ENCODE results near the gene EYS.
"Not testable (repeated sequence)": the region's sequence is repeated elsewhere in the genome, so short reads cannot be mapped to it uniquely, and the experiment has no call there.

EYS gene

GRCh38 chr6:63745784-63746183, 1961.2 kb downstream of the EYS start:
- DNase-seq: no peak

- DNase-seq: no peak
Measured at GRCh38 chr6:63744810-63745209, 1962.2 kb downstream of the EYS start.

- DNase-seq: no peak
Measured at GRCh38 chr6:63743691-63744090, 1963.3 kb downstream of the EYS start.

GRCh38 chr6:63742060-63742459, 1965.0 kb downstream of the EYS start:
- no peak for DNase-seq

GRCh38 chr6:63740709-63741108, 1966.3 kb downstream of the EYS start:
- DNase-seq: no peak

- no peak for DNase-seq
Measured at GRCh38 chr6:63739094-63739687, 1967.8 kb downstream of the EYS start.

- not testable (repeated sequence) for DNase-seq
Measured at GRCh38 chr6:63738190-63738589, 1968.8 kb downstream of the EYS start.

- DNase-seq: no peak
Measured at GRCh38 chr6:63734923-63735322, 1972.1 kb downstream of the EYS start.

- no peak for DNase-seq
Measured at GRCh38 chr6:63732336-63732735, 1974.7 kb downstream of the EYS start.

- no peak for DNase-seq
Measured at GRCh38 chr6:63731930-63732329, 1975.1 kb downstream of the EYS start.

- no peak for DNase-seq
Measured at GRCh38 chr6:63730311-63730710, 1976.7 kb downstream of the EYS start.

GRCh38 chr6:63724721-63725120, 1982.3 kb downstream of the EYS start:
- no peak for DNase-seq

- no peak for DNase-seq
Measured at GRCh38 chr6:63721181-63721580, 1985.8 kb downstream of the EYS start.

GRCh38 chr6:63716169-63716568, 1990.9 kb downstream of the EYS start:
- DNase-seq: no peak

GRCh38 chr6:63714091-63714490, 1992.9 kb downstream of the EYS start:
- no peak for DNase-seq

- DNase-seq: no peak
Measured at GRCh38 chr6:63713332-63713731, 1993.7 kb downstream of the EYS start.

GRCh38 chr6:63709148-63709547, 1997.9 kb downstream of the EYS start:
- DNase-seq: no peak

GRCh38 chr6:63708631-63709030, 1998.4 kb downstream of the EYS start:
- no peak for DNase-seq

GRCh38 chr6:63706630-63707029, 2000.4 kb downstream of the EYS start:
- DNase-seq: no peak

- DNase-seq: no peak
Measured at GRCh38 chr6:63705707-63706106, 2001.3 kb downstream of the EYS start.

- DNase-seq: peak; percentile 43 to 45
Measured at GRCh38 chr6:63690221-63690620, 2016.8 kb downstream of the EYS start.

- no peak for DNase-seq
Measured at GRCh38 chr6:63689421-63689820, 2017.6 kb downstream of the EYS start.

GRCh38 chr6:63685446-63686379, 2021.3 kb downstream of the EYS start:
- DNase-seq: peak; percentile 45 to 66

GRCh38 chr6:63683071-63683603, 2023.9 kb downstream of the EYS start:
- peak; percentile 21 to 35 for DNase-seq
